WI38 (cell line): ENCODE measurements around the gene HECTD4.

Source experiments
- H3K4me3 ChIP-seq: 2 replicates; pipeline ENCODE4 v1.5.1; 2011; ENCODE audit warnings: low read depth, mild to moderate bottlenecking, control low read depth, low read length
- CTCF ChIP-seq: IDR thresholded peaks from 2 replicates; pipeline ENCODE4 v1.5.1; 2012; ENCODE audit warnings: low read depth, mild to moderate bottlenecking, control low read depth, low read length

The HECTD4 gene

GRCh38 chr12:112322882-112323547 lies 59.2 kb downstream of the HECTD4 start:
- TF ChIP-seq CTCF: no peak
- H3K4me3 ChIP-seq: no peak overlapping the region

GRCh38 chr12:112322441-112322840 lies 59.8 kb downstream of the HECTD4 start:
- no peak overlapping the region for H3K4me3 ChIP-seq
- TF ChIP-seq CTCF: no peak

- H3K4me3 ChIP-seq: no peak overlapping the region
- no peak for TF ChIP-seq CTCF
Observed at GRCh38 chr12:112321245-112321644, 61.0 kb downstream of the HECTD4 start.

- TF ChIP-seq CTCF: no peak
- H3K4me3 ChIP-seq: no peak overlapping the region
Observed at GRCh38 chr12:112319395-112319794, 62.8 kb downstream of the HECTD4 start.

- no peak for TF ChIP-seq CTCF
- H3K4me3 ChIP-seq: no peak overlapping the region
Observed at GRCh38 chr12:112317481-112317880, 64.8 kb downstream of the HECTD4 start.

GRCh38 chr12:112314981-112315380 lies 67.2 kb downstream of the HECTD4 start:
- H3K4me3 ChIP-seq: no peak overlapping the region
- no peak for TF ChIP-seq CTCF

GRCh38 chr12:112309797-112310196 lies 72.4 kb downstream of the HECTD4 start:
- TF ChIP-seq CTCF: no peak
- no peak overlapping the region for H3K4me3 ChIP-seq
